K562 (cell line): Measurements from ENCODE around the gene ENTPD8. TPM values are rescaled to one million over a fixed set of nuclear protein-coding genes. Genes with fewer than 3 reads are reported as not detected.

Experiments used
- ATAC-seq: fragments of 200-7000 bp; cut with Tn5 transposase; 3 replicates; pipeline ENCODE4 v1.9.1; 2020; ENCODE audit warnings: moderate library complexity
- BruUV-seq: library from RNA; stranded (reverse); fragments of 400-500 nt; replicated peaks from 2 replicates; lab custom pipeline; 2021; lab: Mats Ljungman, UMichigan
- CTCF ChIA-PET: fragments of 300-600 bp; formaldehyde crosslinking; extraction: SDS; loops from one replicate; lab custom pipeline; 2021; ENCODE audit warnings: low intra/inter-chr PET ratio; lab: Yijun Ruan, JAX
- POLR2A ChIA-PET: fragments of 300-600, 350-650 bp; sonication (Branson Sonifier 250); formaldehyde crosslinking; extraction: SDS; loops from one replicate; lab custom pipeline; 2021; ENCODE audit warnings: antibody characterized with exemption, inconsistent platforms; lab: Yijun Ruan, JAX
- DNase-seq, 4 experiments: peaks; one replicate each; pipeline versions ENCODE4 v3.0.0 to v3.0.0-alpha.2; 2011 to 2018; ENCODE audit warnings: low spot score in 3 of 4, mixed read lengths in 3 of 4; ENCODE audit errors: extremely low read depth in 1 of 4
- FAIRE-seq: peaks from 2 replicates; lab custom pipeline; 2011; peaks lifted over from hg19 to GRCh38; lab: Jason Lieb, UNC
- H2AFZ ChIP-seq: 2 replicates; pipeline ENCODE4 v1.6.0; 2011; ENCODE audit warnings: low read depth, low read length, control low read depth, inconsistent platforms
- H3K27ac ChIP-seq: fragments of 200-600 bp; 3 replicates; pipeline ENCODE4 v1.8.0; 2011; ENCODE audit warnings: low read depth, mild to moderate bottlenecking, control low read depth, inconsistent platforms, low read length, moderate library complexity, mixed read lengths; ENCODE audit errors: extremely low read depth
- H3K27me3 ChIP-seq, 2 experiments: fragments of 300-600 bp in 1 of 2; 2 replicates in 1 of 2; 3 replicates in 1 of 2; pipeline versions ENCODE4 v1.6.0 to v1.8.0; 2011; ENCODE audit warnings: inconsistent platforms in 2 of 2, low read length in 2 of 2, mild to moderate bottlenecking in 1 of 2, mixed read lengths in 1 of 2, moderate library complexity in 1 of 2; ENCODE audit not compliant: control insufficient read depth in 2 of 2, insufficient read depth in 2 of 2
- H3K36me3 ChIP-seq: fragments of 300-600 bp; 3 replicates; pipeline ENCODE4 v1.8.0; 2011; ENCODE audit warnings: mild to moderate bottlenecking, low read length, inconsistent platforms; ENCODE audit not compliant: control insufficient read depth, insufficient read depth
- H3K4me1 ChIP-seq, 2 experiments: fragments of 200-600 bp in 1 of 2; replicated peaks in 1 of 2; 2 replicates in 1 of 2; 3 replicates in 1 of 2; pipeline versions ENCODE4 v1.5.1 to v1.8.0; 2011; ENCODE audit warnings: inconsistent platforms in 2 of 2, low read length in 2 of 2, mild to moderate bottlenecking in 1 of 2, mixed read lengths in 1 of 2, moderate library complexity in 1 of 2; ENCODE audit not compliant: control insufficient read depth in 2 of 2, insufficient read depth in 2 of 2
- H3K4me2 ChIP-seq: 2 replicates; pipeline ENCODE4 v1.6.1; 2011; ENCODE audit warnings: low read length, control low read depth, inconsistent platforms, mixed read lengths; ENCODE audit not compliant: insufficient read depth
- H3K4me3 ChIP-seq: fragments of 200-600 bp; sonication (generic), shearing (Covaris generic); 2 replicates; pipeline ENCODE4 v1.5.1; 2016; ENCODE audit warnings: control low read depth, inconsistent platforms
- H3K79me2 ChIP-seq: fragments of 200-600 bp; 3 replicates; pipeline ENCODE4 v1.8.0; 2011; ENCODE audit warnings: low read length, inconsistent platforms; ENCODE audit not compliant: control insufficient read depth, insufficient read depth
- H3K9ac ChIP-seq, 2 experiments: 2 replicates each; pipeline versions ENCODE4 v1.6.0 to v1.6.1; 2011; ENCODE audit warnings: low read depth in 2 of 2, low read length in 2 of 2, control low read depth in 1 of 2, inconsistent platforms in 1 of 2, mild to moderate bottlenecking in 1 of 2, mixed read lengths in 1 of 2; ENCODE audit not compliant: insufficient read depth in 1 of 2
- H3K9me1 ChIP-seq: one replicate; pipeline ENCODE4 v1.6.0; 2011; ENCODE audit warnings: inconsistent platforms, mild to moderate bottlenecking, low read length, moderate library complexity; ENCODE audit not compliant: control insufficient read depth, insufficient read depth
- H3K9me3 ChIP-seq: replicated peaks from 2 replicates; pipeline ENCODE4 v1.5.1; 2011; ENCODE audit warnings: low read depth, low read length, inconsistent platforms; ENCODE audit not compliant: control insufficient read depth, insufficient read depth
- H4K20me1 ChIP-seq: replicated peaks from 2 replicates; pipeline ENCODE4 v1.6.1; 2011; ENCODE audit warnings: low read length, inconsistent platforms, mixed read lengths; ENCODE audit not compliant: control insufficient read depth, insufficient read depth
- HBP1 ChIP-seq: fragments of 450-650 bp; formaldehyde crosslinking; IDR thresholded peaks from 2 replicates; pipeline ENCODE4 v1.4.0; 2022; ENCODE audit warnings: missing genetic modification characterization
- HOMEZ ChIP-seq: fragments of 250-450 bp; sonication (Bioruptor Pico); IDR thresholded peaks from 2 replicates; pipeline ENCODE4 v1.4.0; 2020; ENCODE audit warnings: mild to moderate bottlenecking, moderate library complexity
- ILF3 ChIP-seq: fragments of 450-650 bp; IDR thresholded peaks from 2 replicates; pipeline ENCODE4 v1.6.1; 2018; ENCODE audit warnings: antibody characterized with exemption, mild to moderate bottlenecking, moderate library complexity, borderline replicate concordance
- MECOM ChIP-seq: fragments of 250-450 bp; sonication (Bioruptor Pico); IDR thresholded peaks from 2 replicates; pipeline ENCODE4 v1.8.0; 2022; ENCODE audit warnings: inconsistent platforms
- NELFE ChIP-seq: IDR thresholded peaks from 2 replicates; pipeline ENCODE4 v1.6.1; 2011; ENCODE audit warnings: mild to moderate bottlenecking; ENCODE audit not compliant: insufficient read depth, insufficient read length
- NKRF ChIP-seq: fragments of 450-650 bp; IDR thresholded peaks from 2 replicates; pipeline ENCODE4 v1.6.1; 2016; ENCODE audit warnings: borderline replicate concordance
- VEZF1 ChIP-seq: fragments of 200-800 bp; sonication (Bioruptor generic); IDR thresholded peaks from 2 replicates; pipeline ENCODE4 v1.6.1; 2017; ENCODE audit warnings: missing genetic modification characterization, missing compliant biosample characterization
- XRCC4 ChIP-seq: IDR thresholded peaks from one replicate; pipeline ENCODE4 v1.6.1; 2011; ENCODE audit not compliant: insufficient read depth, insufficient read length; ENCODE audit errors: extremely low read depth
- ZNF224 ChIP-seq: sonication (generic); formaldehyde crosslinking; IDR thresholded peaks from 2 replicates; pipeline ENCODE4 v1.8.0; 2022; ENCODE audit warnings: mild to moderate bottlenecking, missing genetic modification reagents
- WGBS: fragments of 100-300 bp; shearing (Covaris generic); methylation state at CpG from one replicate; pipeline ENCODE4 v1.1.6; 2016; ENCODE audit warnings: low coverage, mixed read lengths; ENCODE audit not compliant: insufficient coverage; ENCODE audit errors: missing lambda C conversion rate; 5-methylcytosine and 5-hydroxymethylcytosine counted together
- in situ Hi-C: fragments of 300-500 bp; cut with MboI; formaldehyde crosslinking; loops from 4 replicates; pipeline ENCODE4 v1.15.0; 2018; ENCODE audit warnings: inconsistent platforms, mixed read lengths
- intact Hi-C: fragments of 100-400 bp; cut with micrococcal nuclease; formaldehyde crosslinking; loops from 2 replicates; pipeline ENCODE4 v1.14.2; 2022
- polyA plus RNA-seq, 8 experiments: library from polyadenylated mRNA; depleted of rRNA in 4 of 8; stranded (reverse) in 5 of 8; unstranded in 3 of 8; fragments of >200 nt; fragmentation: Nextera tagmentation in 2 of 8; fragmentation: Illumina TruSeq in 1 of 8; extraction: Ambion mirVana in 2 of 8; extraction: Trizol in 1 of 8; gene quantifications; 2 replicates each; pipeline versions ENCODE4 v1.2.1 to v1.2.3, GENCODE V29; 2011 to 2014; ENCODE audit warnings: inconsistent platforms in 1 of 8, missing spikeins in 1 of 8
- total RNA-seq, 7 experiments: library from RNA; depleted of rRNA in 6 of 7; stranded (reverse); fragments of >200 nt in 6 of 7; fragmentation: Illumina TruSeq in 2 of 7; extraction: Trizol in 2 of 7; gene quantifications; 2 replicates each; pipeline versions ENCODE4 v1.2.1 to v1.2.3, GENCODE V29; 2011 to 2021; ENCODE audit warnings: low replicate concordance in 1 of 7

ENTPD8 gene
- total and polyA plus RNA-seq, 9 of the 15 experiments (the other 6 are each of a cell fraction or from before 2014, with no cell fraction given), result 0.06 to 0.27 (median 0.19) TPM; not detected in 5

GRCh38 chr9:137441935-137442321, 771 bp upstream of the ENTPD8 start:
- Histone ChIP-seq H3K9me1 (no peaks in the 10 kb centered on the region), H3K36me3 (no peaks in the 10 kb centered on the region), H3K9ac (no peak overlapping the region), H2AFZ (no peak overlapping the region), H3K9me3 (no peaks in the 10 kb centered on the region), H3K27me3 (no peaks in the 10 kb centered on the region), H3K4me2 (peak overlapping the region; percentile 33; the same call in 1 of the 2 replicates), H4K20me1 (no peaks in the 10 kb centered on the region), H3K4me3 (no peak overlapping the region), H3K4me1 (peaks cover 8 to 46% of the 10 kb centered on the region in 2 experiments; a peak in 4 of 5 replicates), H3K27ac (no peak overlapping the region), H3K79me2 (no peaks in the 10 kb centered on the region)
- WGBS, result 23% methylated on average over 6 of the region's 7 CpGs
- TF ChIP-seq HOMEZ (CRISPR knock-in tag), result no peak
- TF ChIP-seq ILF3, result no peak
- TF ChIP-seq ZNF224, result no peak
- TF ChIP-seq XRCC4, result no peak
- no peak for TF ChIP-seq MECOM (CRISPR knock-in tag)
- TF ChIP-seq NELFE, result no peak
- TF ChIP-seq HBP1 (CRISPR knock-in tag), result no peak
- TF ChIP-seq NKRF, result no peak
- TF ChIP-seq VEZF1 (CRISPR knock-in tag), result peak; percentile 1; the same call in 1 of the 2 replicates
- DNase-seq, result no peak
- in situ Hi-C loops, result no loop called here
- CTCF ChIA-PET, result no interaction called here
- FAIRE-seq, result no peak
- intact Hi-C loops, result loop anchor here (10.0 kb wide), 1 partner anchor 93 kb away; no protein-coding TSS in a partner anchor
- ATAC-seq, result no peak
- no TSS peak for BruUV-seq
- POLR2A ChIA-PET, result interaction anchor here (0.6 kb wide), 1 partner anchor 165 kb away, joined by 3 read pairs; no protein-coding TSS in a partner anchor
